GM12878 (cell line): ENCODE measurements around the gene POLE3. TPM values are rescaled to one million over a fixed set of nuclear protein-coding genes. Genes with fewer than 3 reads are reported as not detected.

Experiments used
- ATAC-seq: fragments of 200-7000 bp; cut with Tn5 transposase; 3 replicates; pipeline ENCODE4 v1.9.1; 2020; ENCODE audit warnings: mild to moderate bottlenecking, moderate library complexity
- BruUV-seq: library from RNA; stranded (reverse); fragments of 400-500 nt; replicated peaks from 2 replicates; lab custom pipeline; 2021; lab: Mats Ljungman, UMichigan
- CTCF ChIA-PET: fragments of 300-600 bp; sonication (Branson Sonifier 250); formaldehyde crosslinking; extraction: SDS; loops from one replicate; lab custom pipeline; 2021; ENCODE audit warnings: inconsistent platforms; lab: Yijun Ruan, JAX
- POLR2A ChIA-PET: fragments of 350-600 bp; formaldehyde crosslinking; extraction: SDS; loops from one replicate; lab custom pipeline; 2021; ENCODE audit warnings: inconsistent platforms; lab: Charles Lee
- RAD21 ChIA-PET: fragments of 300-600 bp; sonication (Branson Sonifier 250); formaldehyde crosslinking; loops from one replicate; lab custom pipeline; 2023; ENCODE audit warnings: antibody characterized with exemption; ENCODE audit not compliant: unreplicated experiment; lab: Charles Lee
- SMC1A ChIA-PET: fragments of 300-600 bp; sonication (Branson Sonifier 250); formaldehyde crosslinking; loops from one replicate; lab custom pipeline; 2023; ENCODE audit not compliant: unreplicated experiment, uncharacterized antibody; lab: Charles Lee
- DNase-seq: peaks from one replicate; pipeline ENCODE4 v3.0.0-alpha.2; 2011; ENCODE audit warnings: low read depth, low spot score
- FAIRE-seq: peaks from 3 replicates; lab custom pipeline; 2011; peaks lifted over from hg19 to GRCh38; lab: Jason Lieb, UNC
- H2AFZ ChIP-seq: 2 replicates; pipeline ENCODE4 v1.6.0; 2011; ENCODE audit warnings: low read depth, low read length, control low read depth; ENCODE audit not compliant: control insufficient read depth
- H3K27ac ChIP-seq: 2 replicates; pipeline ENCODE4 v1.5.1; 2011; ENCODE audit warnings: control low read depth; ENCODE audit not compliant: control insufficient read depth, insufficient read depth
- H3K27me3 ChIP-seq, 2 experiments: replicated peaks in 1 of 2; 2 replicates each; pipeline versions ENCODE4 v1.6.0 to v1.6.1; 2011; ENCODE audit warnings: low read length in 1 of 2; ENCODE audit not compliant: control insufficient read depth in 2 of 2, insufficient read depth in 2 of 2
- H3K36me3 ChIP-seq, 2 experiments: 2 replicates each; pipeline ENCODE4 v1.5.1; 2011; ENCODE audit warnings: low read length in 1 of 2; ENCODE audit not compliant: control insufficient read depth in 2 of 2, insufficient read depth in 2 of 2
- H3K4me1 ChIP-seq: 2 replicates; pipeline ENCODE4 v1.6.1; 2011; ENCODE audit warnings: mild to moderate bottlenecking, low read length, moderate library complexity, mixed read lengths; ENCODE audit not compliant: control insufficient read depth, insufficient read depth
- H3K4me2 ChIP-seq: 2 replicates; pipeline ENCODE4 v1.6.0; 2011; ENCODE audit warnings: control low read depth; ENCODE audit not compliant: control insufficient read depth, insufficient read depth
- H3K4me3 ChIP-seq: fragments of 200-600 bp; sonication (generic); 2 replicates; pipeline ENCODE4 v1.5.1; 2016
- H3K79me2 ChIP-seq: 2 replicates; pipeline ENCODE4 v1.6.0; 2011; ENCODE audit warnings: low read length; ENCODE audit not compliant: control insufficient read depth, insufficient read depth
- H3K9ac ChIP-seq: 2 replicates; pipeline ENCODE4 v1.8.0; 2011; ENCODE audit warnings: low read length, control low read depth, mixed read lengths; ENCODE audit not compliant: control insufficient read depth, insufficient read depth
- H3K9me3 ChIP-seq: replicated peaks from 3 replicates; pipeline ENCODE4 v1.5.1; 2011; ENCODE audit warnings: mild to moderate bottlenecking, low read length; ENCODE audit not compliant: control insufficient read depth, insufficient read depth
- H4K20me1 ChIP-seq: 2 replicates; pipeline ENCODE4 v1.6.0; 2011; ENCODE audit not compliant: control insufficient read depth, insufficient read depth
- IKZF2 ChIP-seq, 2 experiments: fragments of 450-650 bp; IDR thresholded peaks; 2 replicates each; pipeline ENCODE4 v1.6.1; 2017; ENCODE audit warnings: mild to moderate bottlenecking in 2 of 2, moderate library complexity in 2 of 2
- IRF4 ChIP-seq: IDR thresholded peaks from 2 replicates; pipeline ENCODE4 v1.6.1; 2011; ENCODE audit warnings: low read depth, low read length
- MYB ChIP-seq: fragments of 150-350 bp; IDR thresholded peaks from 2 replicates; pipeline ENCODE4 v1.6.1; 2014; ENCODE audit warnings: mild to moderate bottlenecking, low read depth, low read length, borderline replicate concordance
- TARDBP ChIP-seq: IDR thresholded peaks from 2 replicates; pipeline ENCODE4 v1.6.1; 2016; ENCODE audit warnings: borderline replicate concordance
- WGBS: methylation state at CpG from one replicate; pipeline ENCODE4 v1.1.6; 2016; ENCODE audit warnings: low lambda C conversion rate; ENCODE audit not compliant: insufficient replicate concordance, insufficient coverage; ENCODE audit errors: missing lambda C conversion rate; 5-methylcytosine and 5-hydroxymethylcytosine counted together
- in situ Hi-C: fragments of 300-500 bp; cut with MboI; formaldehyde crosslinking; loops from 9 replicates; pipeline ENCODE4 v1.14.3; 2018; ENCODE audit warnings: mixed read lengths
- intact Hi-C: fragments of 100-400 bp; cut with micrococcal nuclease; formaldehyde crosslinking; loops from one replicate; pipeline ENCODE4 v1.14.2; 2022; ENCODE audit not compliant: unreplicated experiment
- polyA plus RNA-seq, 11 experiments: library from polyadenylated mRNA; depleted of rRNA in 4 of 11; unstranded in 6 of 11; stranded (reverse) in 5 of 11; fragments of >200 nt; fragmentation: Nextera tagmentation in 4 of 11; fragmentation: Illumina TruSeq in 1 of 11; extraction: Ambion mirVana in 4 of 11; extraction: Trizol in 1 of 11; gene quantifications; 1 replicate in 1 of 11; 2 replicates in 10 of 11; pipeline versions ENCODE4 v1.2.1 to v1.2.3, GENCODE V29; 2011 to 2016; ENCODE audit warnings: inconsistent platforms in 2 of 11, missing spikeins in 2 of 11, low read depth in 1 of 11
- total RNA-seq, 4 experiments: library from RNA; depleted of rRNA in 3 of 4; stranded (reverse); fragments of >200 nt in 3 of 4; fragmentation: Illumina TruSeq in 1 of 4; extraction: Trizol in 1 of 4; gene quantifications; 2 replicates each; pipeline versions ENCODE4 v1.2.1 to v1.2.3, GENCODE V29; 2013 to 2021
- TF ChIP-seq, protein P1 (sequence below): fragments of 450-650 bp; IDR thresholded peaks from 2 replicates; pipeline ENCODE4 v1.6.1; 2017; ENCODE audit warnings: mild to moderate bottlenecking, low read depth, inconsistent platforms; ENCODE audit not compliant: poor library complexity, severe bottlenecking

Gene POLE3
- total and polyA plus RNA-seq, 10 of the 15 experiments (the other 5 are each of a cell fraction or from before 2014, with no cell fraction given): 40.8 to 116 (median 80.2) TPM

DNA sequence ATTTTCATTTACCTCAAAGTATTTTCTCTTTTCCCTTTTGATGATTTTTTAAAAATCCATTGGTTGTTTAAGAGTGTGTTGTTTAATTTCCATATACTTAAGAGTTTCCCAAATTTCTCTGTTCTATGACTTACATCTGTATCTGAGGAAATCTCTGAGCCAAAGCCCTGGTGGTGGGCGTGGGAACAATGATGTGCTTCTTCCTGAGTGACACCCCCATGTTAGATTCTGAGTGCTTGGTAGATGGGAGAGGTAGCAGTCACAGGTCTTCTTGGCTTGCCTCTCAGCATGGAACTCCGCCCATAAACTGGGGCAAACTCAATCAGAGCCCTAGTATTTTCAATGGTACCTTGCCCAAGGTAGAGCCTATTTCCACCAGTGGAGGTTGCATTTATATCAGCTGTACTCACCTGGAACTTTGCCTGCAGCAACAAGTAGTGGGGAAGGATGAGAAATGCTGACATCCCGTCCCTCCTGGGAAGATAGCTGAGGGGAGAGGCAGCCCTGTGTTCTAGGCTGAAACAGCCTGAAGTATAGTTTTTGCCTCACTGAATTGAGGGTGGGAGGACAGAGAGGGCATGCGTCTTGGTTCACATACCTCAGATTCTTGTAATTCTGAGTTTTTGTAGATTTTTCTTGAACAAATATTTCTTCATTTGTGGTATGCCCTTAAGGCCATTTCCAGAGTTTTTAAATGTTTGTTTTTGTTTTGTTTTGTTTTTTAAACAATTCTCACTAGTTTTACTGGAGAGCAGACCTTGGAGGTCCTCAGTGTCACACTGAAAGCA is 26.4 kb upstream of the POLE3 start:
- ChIA-PET CTCF (interaction anchor here (1.0 kb wide), 1 partner anchor 218 kb away, joined by 4 read pairs; no protein-coding TSS in a partner anchor), SMC1A (no interaction called here)
- Histone ChIP-seq H2AFZ (no peak overlapping the region), H3K36me3 (no peaks in the 10 kb centered on the region), H3K4me1 (no peaks in the 10 kb centered on the region), H3K4me3 (no peak overlapping the region), H3K4me2 (no peak overlapping the region), H4K20me1 (no peaks in the 10 kb centered on the region; the same call in 1 of the 2 replicates), H3K27me3 (no peaks in the 10 kb centered on the region), H3K9ac (no peak overlapping the region)
- no peak for ATAC-seq
- in situ Hi-C loops: no loop called here
- WGBS: 27% methylated on average over 4 of the region's 4 CpGs
- no peak for DNase-seq
- no peak for FAIRE-seq
- intact Hi-C loops: no loop called here
- BruUV-seq: no TSS peak
- no peak for TF ChIP-seq IKZF2 (IDR thresholded peaks at IDR 0.05)
- no peak for TF ChIP-seq MYB
- TF ChIP-seq, protein P1, sequence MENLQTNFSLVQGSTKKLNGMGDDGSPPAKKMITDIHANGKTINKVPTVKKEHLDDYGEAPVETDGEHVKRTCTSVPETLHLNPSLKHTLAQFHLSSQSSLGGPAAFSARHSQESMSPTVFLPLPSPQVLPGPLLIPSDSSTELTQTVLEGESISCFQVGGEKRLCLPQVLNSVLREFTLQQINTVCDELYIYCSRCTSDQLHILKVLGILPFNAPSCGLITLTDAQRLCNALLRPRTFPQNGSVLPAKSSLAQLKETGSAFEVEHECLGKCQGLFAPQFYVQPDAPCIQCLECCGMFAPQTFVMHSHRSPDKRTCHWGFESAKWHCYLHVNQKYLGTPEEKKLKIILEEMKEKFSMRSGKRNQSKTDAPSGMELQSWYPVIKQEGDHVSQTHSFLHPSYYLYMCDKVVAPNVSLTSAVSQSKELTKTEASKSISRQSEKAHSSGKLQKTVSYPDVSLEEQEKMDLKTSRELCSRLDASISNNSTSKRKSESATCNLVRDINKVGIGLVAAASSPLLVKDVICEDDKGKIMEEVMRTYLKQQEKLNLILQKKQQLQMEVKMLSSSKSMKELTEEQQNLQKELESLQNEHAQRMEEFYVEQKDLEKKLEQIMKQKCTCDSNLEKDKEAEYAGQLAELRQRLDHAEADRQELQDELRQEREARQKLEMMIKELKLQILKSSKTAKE: no peak
- TF ChIP-seq TARDBP: no peak
- TF ChIP-seq IRF4: no peak
- TF ChIP-seq, all 136 proteins: peak for 0
- Histone ChIP-seq H3K27ac (no peak overlapping the region), H3K9me3 (no peaks in the 10 kb centered on the region), H3K79me2 (no peaks in the 10 kb centered on the region)
- RAD21 ChIA-PET: no interaction called here
- POLR2A ChIA-PET: no interaction called here
